ENCODE data around the gene PIK3R5.

DNA sequence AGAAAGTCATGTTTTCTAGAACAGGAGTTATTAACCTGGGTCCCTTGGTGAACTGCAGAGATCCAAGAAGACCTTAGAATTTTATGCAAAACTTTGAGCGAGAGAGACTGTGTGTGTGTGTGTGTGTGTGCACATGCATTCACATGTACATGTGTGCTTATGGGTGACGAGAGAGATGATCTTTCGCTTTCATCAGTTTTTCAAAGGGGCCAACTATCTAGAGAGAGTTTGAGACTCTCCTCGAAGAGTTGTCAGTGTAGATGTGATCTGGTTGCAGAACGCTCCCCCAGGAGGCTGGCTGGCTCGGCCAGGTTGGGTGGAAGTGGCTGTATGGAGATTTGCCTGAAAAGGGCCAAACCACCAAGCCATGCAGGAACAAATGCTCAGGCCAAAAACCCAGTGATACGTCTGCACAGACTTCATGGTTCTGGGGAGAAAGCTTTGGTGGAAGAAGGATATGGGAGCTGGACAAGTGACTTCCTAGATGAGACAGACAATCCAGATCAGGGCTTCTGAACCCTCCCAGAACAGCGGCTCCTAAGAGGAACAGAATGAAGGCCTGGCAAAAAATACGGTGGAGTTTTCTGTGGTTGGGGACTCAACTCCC, 6.1 kb downstream of the PIK3R5 start:
- TF ChIP-seq, protein P1, sequence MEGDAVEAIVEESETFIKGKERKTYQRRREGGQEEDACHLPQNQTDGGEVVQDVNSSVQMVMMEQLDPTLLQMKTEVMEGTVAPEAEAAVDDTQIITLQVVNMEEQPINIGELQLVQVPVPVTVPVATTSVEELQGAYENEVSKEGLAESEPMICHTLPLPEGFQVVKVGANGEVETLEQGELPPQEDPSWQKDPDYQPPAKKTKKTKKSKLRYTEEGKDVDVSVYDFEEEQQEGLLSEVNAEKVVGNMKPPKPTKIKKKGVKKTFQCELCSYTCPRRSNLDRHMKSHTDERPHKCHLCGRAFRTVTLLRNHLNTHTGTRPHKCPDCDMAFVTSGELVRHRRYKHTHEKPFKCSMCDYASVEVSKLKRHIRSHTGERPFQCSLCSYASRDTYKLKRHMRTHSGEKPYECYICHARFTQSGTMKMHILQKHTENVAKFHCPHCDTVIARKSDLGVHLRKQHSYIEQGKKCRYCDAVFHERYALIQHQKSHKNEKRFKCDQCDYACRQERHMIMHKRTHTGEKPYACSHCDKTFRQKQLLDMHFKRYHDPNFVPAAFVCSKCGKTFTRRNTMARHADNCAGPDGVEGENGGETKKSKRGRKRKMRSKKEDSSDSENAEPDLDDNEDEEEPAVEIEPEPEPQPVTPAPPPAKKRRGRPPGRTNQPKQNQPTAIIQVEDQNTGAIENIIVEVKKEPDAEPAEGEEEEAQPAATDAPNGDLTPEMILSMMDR (IDR thresholded peaks at IDR 0.05), result no peak
- no peak for TF ChIP-seq EP300 (IDR thresholded peaks at IDR 0.05)
- TF ChIP-seq POLR2A (IDR thresholded peaks at IDR 0.05), result no peak
- TF ChIP-seq POLR2AphosphoS5 (IDR thresholded peaks at IDR 0.05), result no peak

All from stomach (tissue), 4 donors.